ENCODE data around the gene ZBTB7C.
A peak's percentile ranks its signal among the peaks of the same experiment; 100 is the strongest.

The ZBTB7C gene

GRCh38 chr18:48164116-48164515 is 245.1 kb downstream of the ZBTB7C start:
- DNase-seq (ENCODE audit: low spot score), result no peak

- no peak for DNase-seq (ENCODE audit: low spot score)
Observed at GRCh38 chr18:48163738-48164115, 245.5 kb downstream of the ZBTB7C start.

GRCh38 chr18:48162956-48163737 is 246.0 kb downstream of the ZBTB7C start:
- DNase-seq (ENCODE audit: low spot score), result no peak

DNA sequence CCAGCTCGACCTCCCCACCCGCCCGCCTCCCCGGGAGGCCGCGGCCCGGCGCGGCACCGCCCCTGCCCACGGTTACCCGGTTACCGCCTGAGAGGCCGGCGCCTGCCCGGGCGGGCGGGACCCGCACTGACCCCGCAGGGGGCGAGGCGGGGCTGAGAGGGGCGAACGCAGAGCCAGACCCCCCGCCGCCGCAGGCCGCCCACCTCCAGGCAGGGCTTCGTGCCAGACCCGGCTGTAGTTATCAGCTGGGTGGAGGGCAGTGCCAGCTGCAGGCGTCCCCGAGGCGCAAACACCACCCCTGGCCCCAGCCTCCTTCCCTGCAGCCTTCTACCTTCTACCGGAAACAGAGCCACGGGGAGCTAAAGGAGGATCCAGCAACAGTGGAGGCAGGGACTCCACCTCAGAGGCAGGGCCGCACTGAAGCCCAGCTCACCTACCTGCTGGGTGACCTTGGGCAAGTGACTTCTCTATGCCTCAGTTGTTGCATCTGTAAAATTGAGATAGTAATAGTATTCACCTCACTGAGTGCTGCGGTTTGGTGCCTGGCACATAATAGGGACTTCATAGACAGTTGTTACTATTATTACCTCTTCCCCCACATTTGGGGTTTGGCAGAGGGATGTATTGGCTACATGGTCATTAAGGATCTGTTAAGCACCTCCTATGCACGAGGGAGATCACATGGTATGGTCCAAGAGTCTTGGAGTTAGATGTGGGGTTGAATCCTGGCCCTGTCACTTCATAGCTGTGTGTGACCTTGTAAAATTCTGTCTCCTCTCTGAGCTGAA is 247.1 kb downstream of the ZBTB7C start:
- DNase-seq (ENCODE audit: low spot score), result no peak

- DNase-seq (ENCODE audit: low spot score), result peak; percentile 51
Observed at GRCh38 chr18:48161191-48161910, 247.8 kb downstream of the ZBTB7C start.

DNA sequence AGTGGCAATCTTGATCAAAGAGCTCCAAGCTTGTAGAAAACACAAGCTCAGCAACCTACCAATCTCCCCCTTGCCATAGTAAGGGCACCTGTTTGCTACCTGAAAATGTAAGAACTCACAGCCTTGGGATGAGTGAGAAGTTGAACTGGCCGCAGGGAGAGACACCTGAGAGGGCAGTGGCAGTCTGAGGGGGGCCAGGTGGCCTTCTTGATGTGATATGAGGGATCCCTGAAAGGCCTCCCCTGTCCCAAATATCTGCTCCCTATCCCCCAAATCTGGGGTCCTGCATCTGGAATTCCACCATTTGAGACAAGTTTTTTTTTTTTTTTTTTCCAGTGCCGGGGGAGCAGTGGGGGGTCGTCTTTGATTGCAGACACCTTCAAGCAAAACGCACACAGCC is 248.6 kb downstream of the ZBTB7C start:
- DNase-seq (ENCODE audit: low spot score), result no peak

DNA sequence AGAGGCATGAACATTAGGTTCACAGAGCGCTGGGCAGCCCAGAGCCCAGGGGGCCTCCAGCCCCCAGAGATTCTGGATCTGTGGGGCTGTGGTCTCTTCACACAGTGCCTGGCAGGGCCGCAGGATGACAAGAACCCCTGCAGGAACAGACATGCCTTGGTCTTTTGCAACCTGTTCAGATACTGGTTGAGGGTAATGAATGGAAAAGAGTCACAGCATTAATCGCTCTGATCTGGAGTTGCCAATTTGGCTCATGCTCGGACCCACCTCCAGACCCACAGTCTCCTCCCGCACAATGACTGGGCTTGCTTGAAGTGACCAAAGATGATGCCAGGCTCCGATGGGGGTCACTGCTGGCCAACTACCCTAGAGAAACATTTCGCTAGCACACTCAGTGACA is 249.4 kb downstream of the ZBTB7C start:
- DNase-seq (ENCODE audit: low spot score), result no peak

DNA sequence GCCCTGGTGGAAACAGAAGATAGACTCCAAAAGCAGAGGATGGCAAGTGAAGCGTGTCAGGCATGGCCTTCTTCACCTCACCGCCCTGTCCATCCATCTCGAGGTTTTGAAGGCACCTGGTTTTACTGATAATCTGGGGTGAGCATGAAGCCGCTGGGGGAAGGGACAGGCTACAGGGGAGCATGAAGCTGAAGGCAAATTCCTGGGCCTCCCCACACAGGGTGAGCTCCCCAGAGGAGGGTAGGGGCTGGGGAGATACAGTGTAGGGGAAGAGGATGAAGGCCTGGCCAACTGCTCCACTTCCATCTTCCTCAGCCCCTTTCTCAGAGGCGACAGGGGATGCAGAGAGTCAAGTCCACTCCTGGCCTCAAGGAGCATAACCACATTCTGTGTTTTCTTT is 250.5 kb downstream of the ZBTB7C start:
- DNase-seq (ENCODE audit: low spot score), result no peak

- no peak for DNase-seq (ENCODE audit: low spot score)
Observed at GRCh38 chr18:48157956-48158355, 251.2 kb downstream of the ZBTB7C start.

- DNase-seq (ENCODE audit: low spot score), result no peak
Observed at GRCh38 chr18:48155856-48156255, 253.3 kb downstream of the ZBTB7C start.

DNA sequence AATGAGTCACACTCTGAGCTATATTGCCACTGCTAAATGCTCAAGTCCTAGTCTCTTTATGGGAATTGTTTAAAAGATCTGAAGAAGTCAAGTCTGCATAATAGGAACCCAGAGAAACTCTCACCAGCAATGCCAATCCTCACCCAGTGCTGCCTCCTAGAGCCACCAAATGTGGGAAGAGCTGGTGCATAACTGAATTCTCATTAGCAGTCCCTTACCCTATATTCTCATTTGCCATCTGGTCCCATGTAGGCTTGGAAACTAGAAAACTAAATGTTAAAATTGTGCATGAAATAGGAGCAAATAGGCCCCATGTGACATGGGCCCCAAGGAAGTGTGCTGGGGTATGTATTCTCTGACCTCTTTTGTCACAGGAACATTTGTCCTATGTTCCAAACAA is 254.4 kb downstream of the ZBTB7C start:
- DNase-seq (ENCODE audit: low spot score), result no peak

- no peak for DNase-seq (ENCODE audit: low spot score)
Observed at GRCh38 chr18:48153613-48154481, 255.3 kb downstream of the ZBTB7C start.

- DNase-seq (ENCODE audit: low spot score), result no peak
Observed at GRCh38 chr18:48152549-48152948, 256.6 kb downstream of the ZBTB7C start.

DNA sequence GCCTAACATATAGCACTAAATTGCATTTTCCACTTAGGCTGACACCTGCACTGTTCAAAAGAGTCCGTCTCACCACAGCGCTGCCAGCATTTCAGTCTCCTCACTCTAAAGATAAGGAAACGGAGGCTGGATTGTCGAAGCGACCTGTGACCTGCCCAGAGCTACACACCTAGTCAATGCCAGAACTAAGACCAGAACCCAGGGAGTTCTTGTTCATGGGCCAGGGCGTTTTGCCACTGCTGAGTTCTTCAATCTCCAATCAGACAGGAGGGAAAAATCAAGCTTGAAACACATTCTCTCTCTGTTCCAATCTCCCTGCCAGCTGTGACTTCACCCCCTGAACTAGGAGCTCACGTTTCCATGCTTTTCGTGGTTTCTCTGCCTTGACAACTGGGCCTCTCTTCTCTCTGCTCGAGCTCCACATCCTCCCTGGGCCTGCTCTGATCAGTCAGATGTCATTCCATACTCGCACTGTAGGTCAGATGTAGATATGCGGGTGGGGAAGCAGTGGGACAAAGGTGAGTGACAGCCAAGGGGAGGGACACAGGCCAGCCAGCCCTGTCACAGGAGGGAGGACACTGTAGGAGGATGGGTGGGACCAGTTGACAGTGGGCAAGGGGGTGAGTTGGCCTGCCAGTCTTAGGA is 257.6 kb downstream of the ZBTB7C start:
- no peak for DNase-seq (ENCODE audit: low spot score)

GRCh38 chr18:48149020-48149685 is 260.0 kb downstream of the ZBTB7C start:
- DNase-seq (ENCODE audit: low spot score), result no peak

GRCh38 chr18:48142994-48143393 is 266.2 kb downstream of the ZBTB7C start:
- DNase-seq (ENCODE audit: low spot score), result no peak

DNA sequence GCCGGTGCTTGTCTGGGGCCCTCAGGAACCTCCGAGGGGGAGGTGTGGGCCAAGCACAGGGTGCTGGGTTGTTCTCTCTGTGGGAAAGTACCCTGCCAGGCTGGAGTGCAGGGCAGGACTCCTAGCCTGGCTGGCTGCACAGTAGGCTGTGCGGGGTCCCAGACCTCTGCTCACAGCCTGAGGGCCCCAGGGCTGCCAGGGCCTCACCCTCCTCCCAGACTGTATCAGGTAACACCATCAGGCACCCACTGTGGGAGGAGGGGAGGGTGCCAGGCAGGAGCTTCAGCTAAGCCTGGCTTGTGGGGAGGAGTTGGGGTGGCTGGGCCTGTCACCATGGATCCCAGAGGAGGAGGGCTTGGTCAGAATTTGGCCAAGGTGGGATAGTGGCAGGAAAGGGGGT is 266.8 kb downstream of the ZBTB7C start:
- no peak for DNase-seq (ENCODE audit: low spot score)

GRCh38 chr18:48140731-48141130 is 268.5 kb downstream of the ZBTB7C start:
- DNase-seq (ENCODE audit: low spot score), result no peak

DNA sequence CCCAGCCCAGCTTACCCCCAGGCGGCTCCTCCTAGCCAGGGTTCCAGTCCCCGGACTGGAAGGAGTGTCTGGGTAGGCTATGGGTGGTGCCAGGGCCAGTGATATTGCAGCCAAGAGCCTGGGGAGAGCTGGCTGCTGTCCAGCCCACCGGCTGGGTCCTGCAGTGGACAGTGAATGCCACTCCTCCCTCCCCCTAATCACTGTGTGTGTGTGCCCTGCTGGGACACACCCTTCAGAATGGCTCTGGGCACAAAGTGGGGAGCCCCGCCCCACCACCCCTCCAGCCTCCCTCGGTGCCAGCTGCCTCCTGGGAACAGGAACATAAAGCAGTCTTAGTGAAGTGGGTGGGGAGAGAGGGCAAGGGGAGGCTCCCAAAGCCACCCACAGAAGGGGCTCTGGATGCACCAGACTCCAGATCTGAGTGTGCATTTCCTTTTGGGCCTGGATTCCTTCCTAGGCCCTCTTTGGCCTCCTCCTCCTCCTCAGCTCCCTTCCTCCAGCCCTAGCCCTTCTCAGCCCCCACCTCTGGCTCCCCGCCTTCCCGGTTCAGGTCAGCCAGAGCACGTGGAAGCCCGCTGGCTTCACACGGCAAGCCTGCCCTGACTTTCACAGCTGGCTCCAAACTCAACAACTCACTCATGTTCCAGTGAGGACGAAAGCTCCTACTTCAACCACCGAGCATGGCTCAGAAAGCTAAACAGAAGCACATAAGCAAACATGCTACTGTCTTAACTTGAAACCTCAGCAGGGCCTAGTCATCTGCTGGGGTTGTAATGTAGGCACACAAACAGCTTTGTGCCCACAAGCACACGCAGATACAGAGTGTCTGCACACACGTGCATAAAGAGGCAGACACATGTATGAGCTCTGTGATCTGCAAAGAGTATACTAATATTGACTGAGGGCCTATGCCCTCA is 269.5 kb downstream of the ZBTB7C start:
- no peak for DNase-seq (ENCODE audit: low spot score)

Data from hepatic stellate cell (primary cell).